Sigmoid colon (tissue), 4 donors: Measurements from ENCODE around the gene ASAP2.

Experiments
- CTCF ChIP-seq, 4 experiments: fragments of 450-650 bp in 3 of 4; fragments of 200-600 bp in 1 of 4; IDR thresholded peaks; one replicate each; pipeline ENCODE4 v1.5.1; 2016 to 2019; ENCODE audit warnings: antibody characterized with exemption in 4 of 4, mild to moderate bottlenecking in 3 of 4, moderate library complexity in 2 of 4
- EP300 ChIP-seq, 4 donors: sonication (generic); formaldehyde crosslinking; IDR thresholded peaks; one replicate each; pipeline ENCODE4 v1.6.1; 2017; ENCODE audit warnings: antibody characterized with exemption in 4 of 4
- POLR2AphosphoS5 ChIP-seq, 4 donors: sonication (generic); formaldehyde crosslinking; IDR thresholded peaks; one replicate each; pipeline ENCODE4 v1.6.1; 2017; ENCODE audit warnings: antibody characterized with exemption in 4 of 4

DNA sequence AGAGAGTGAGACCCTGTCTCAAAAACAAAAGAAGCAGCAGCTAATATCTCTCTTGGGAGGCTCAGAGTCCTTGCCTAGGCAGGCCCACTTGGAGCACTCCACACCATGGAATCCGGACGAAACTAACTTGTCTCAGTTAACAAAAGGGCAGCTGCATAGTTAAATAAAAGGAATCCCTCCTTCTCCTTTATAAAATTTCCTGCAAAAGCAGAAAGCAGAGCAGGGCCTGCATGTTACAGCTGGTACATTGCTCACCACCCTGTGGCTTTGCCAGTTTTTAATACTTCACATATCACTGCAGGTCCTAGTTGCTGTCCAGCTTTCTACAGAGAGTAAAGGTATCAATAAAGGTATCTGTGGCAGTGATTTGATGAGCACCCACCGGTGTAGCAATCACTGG, 93.6 kb downstream of the ASAP2 start:
- TF ChIP-seq CTCF (IDR thresholded peaks at IDR 0.05) = no peak
- TF ChIP-seq EP300 (IDR thresholded peaks at IDR 0.05) = no peak
- TF ChIP-seq POLR2AphosphoS5 (IDR thresholded peaks at IDR 0.05) = no peak
